ENCODE data around the gene ZNF532. TPM values are rescaled to one million over a fixed set of nuclear protein-coding genes. Genes with fewer than 3 reads are reported as not detected.
"Not testable (repeated sequence)": the region's sequence is repeated elsewhere in the genome, so short reads cannot be mapped to it uniquely, and the experiment has no call there.

ZNF532 gene
- total RNA-seq, 3 donors from 2014 or later = 4.3 to 6.1 (median 5.6) TPM

DNA sequence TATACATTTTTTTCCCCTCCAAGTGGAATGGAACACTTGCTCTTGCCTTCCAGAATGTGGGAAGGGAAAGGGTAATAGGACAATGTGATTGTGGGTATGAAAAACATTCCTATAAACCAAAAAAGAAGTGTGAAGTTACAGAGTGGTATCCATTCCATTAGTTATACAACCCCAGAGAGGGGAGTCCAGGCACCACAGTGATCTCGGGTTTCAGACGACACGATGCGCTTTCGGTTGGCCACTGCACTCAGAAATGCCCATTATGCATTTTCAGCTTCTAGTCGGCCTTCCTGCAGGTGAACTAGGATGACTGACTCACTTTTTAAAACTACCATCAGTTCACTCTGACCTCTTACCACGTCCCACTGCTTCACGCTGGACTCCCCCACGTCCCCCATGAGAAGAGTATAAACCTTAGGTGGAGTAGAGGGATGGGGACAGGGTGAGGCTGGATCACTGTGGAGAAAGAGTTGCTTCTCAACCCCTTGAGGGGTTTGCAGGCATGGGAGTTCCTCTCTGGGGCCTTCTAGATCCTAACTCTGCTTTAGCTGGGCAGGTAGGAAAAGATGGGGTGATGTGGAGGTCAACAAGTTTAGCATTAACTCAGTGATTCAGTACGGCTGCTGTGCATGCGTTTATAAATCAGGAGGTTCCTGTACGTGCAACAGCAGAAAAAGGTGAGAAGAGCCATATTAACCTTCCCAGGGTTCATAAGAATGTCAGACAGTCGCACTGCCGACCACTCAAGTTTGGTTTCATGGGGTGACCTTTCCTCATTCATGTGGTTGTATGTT, 50.5 kb downstream of the ZNF532 start:
- H3K9me3 Mint-ChIP-seq = no peaks in the 10 kb centered on the region
- H3K4me1 Mint-ChIP-seq (ENCODE audit: low read depth) = peaks cover 7% of the 10 kb centered on the region
- peaks cover 16% of the 10 kb centered on the region for H3K27me3 Mint-ChIP-seq (ENCODE audit: low read depth)
- ATAC-seq (no peak), DNase-seq (no peak)
- no peak overlapping the region for H3K4me3 Mint-ChIP-seq
- H3K36me3 Mint-ChIP-seq (ENCODE audit: insufficient read depth) = no peaks in the 10 kb centered on the region

- DNase-seq = no peak
- H3K4me3 Mint-ChIP-seq = no peak overlapping the region
- H3K4me1 Mint-ChIP-seq (ENCODE audit: low read depth) = peaks cover 7% of the 10 kb centered on the region
- peaks cover 16% of the 10 kb centered on the region for H3K27me3 Mint-ChIP-seq (ENCODE audit: low read depth)
- no peaks in the 10 kb centered on the region for H3K36me3 Mint-ChIP-seq (ENCODE audit: insufficient read depth)
- ATAC-seq = no peak
- no peaks in the 10 kb centered on the region for H3K9me3 Mint-ChIP-seq
Measured at GRCh38 chr18:58915995-58916394, 51.3 kb downstream of the ZNF532 start.

DNA sequence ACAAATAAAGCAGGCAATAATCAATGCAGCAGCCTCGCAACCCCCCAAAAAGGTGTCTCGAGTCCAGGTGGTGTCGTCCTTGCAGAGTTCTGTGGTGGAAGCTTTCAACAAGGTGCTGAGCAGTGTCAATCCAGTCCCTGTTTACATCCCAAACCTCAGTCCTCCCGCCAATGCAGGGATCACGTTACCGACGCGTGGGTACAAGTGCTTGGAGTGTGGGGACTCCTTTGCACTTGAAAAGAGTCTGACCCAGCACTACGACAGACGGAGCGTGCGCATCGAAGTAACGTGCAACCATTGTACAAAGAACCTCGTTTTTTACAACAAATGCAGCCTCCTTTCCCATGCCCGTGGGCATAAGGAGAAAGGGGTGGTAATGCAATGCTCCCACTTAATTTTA, 55.3 kb downstream of the ZNF532 start:
- DNase-seq; H3K4me3 Mint-ChIP-seq; H3K36me3 Mint-ChIP-seq (ENCODE audit: insufficient read depth); ATAC-seq; H3K9me3 Mint-ChIP-seq; H3K27me3 Mint-ChIP-seq (ENCODE audit: low read depth); H3K4me1 Mint-ChIP-seq (ENCODE audit: low read depth): not testable (repeated sequence)

- Mint-ChIP-seq H3K9me3 (peaks cover 6% of the 10 kb centered on the region), H3K4me3 (no peak overlapping the region), H3K4me1 (ENCODE audit: low read depth) (no peaks in the 10 kb centered on the region), H3K27me3 (ENCODE audit: low read depth) (peaks cover 4% of the 10 kb centered on the region), H3K36me3 (ENCODE audit: insufficient read depth) (peaks cover 4% of the 10 kb centered on the region)
- DNase-seq (no peak), ATAC-seq (no peak)
Measured at GRCh38 chr18:58922995-58923394, 58.3 kb downstream of the ZNF532 start.

DNA sequence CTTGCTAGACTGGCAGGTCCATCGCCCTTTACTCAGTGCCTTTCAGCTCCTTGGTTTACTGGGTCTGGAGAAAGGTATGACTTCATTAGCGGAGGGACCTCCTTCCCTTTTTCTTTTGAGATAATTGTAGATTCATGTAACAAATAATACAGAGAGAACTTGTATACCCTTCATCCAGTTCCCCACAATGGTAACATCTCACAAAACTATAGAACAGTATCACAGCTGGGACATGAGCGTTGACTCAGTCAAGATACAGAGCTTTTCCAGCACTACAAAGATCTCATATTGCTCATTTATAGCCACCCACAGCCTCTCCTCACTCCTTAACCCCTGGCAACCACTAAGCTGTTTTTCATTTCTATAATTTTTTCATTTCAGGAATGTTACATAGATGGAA, 59.8 kb downstream of the ZNF532 start:
- Mint-ChIP-seq H3K27me3 (ENCODE audit: low read depth) (peaks cover 10% of the 10 kb centered on the region), H3K36me3 (ENCODE audit: insufficient read depth) (peaks cover 4% of the 10 kb centered on the region), H3K4me3 (no peak overlapping the region), H3K9me3 (peaks cover 6% of the 10 kb centered on the region), H3K4me1 (ENCODE audit: low read depth) (no peaks in the 10 kb centered on the region)
- ATAC-seq = no peak
- DNase-seq = no peak

GRCh38 chr18:58927659-58928058, 63.0 kb downstream of the ZNF532 start:
- no peaks in the 10 kb centered on the region for H3K4me1 Mint-ChIP-seq (ENCODE audit: low read depth)
- ATAC-seq (no peak), DNase-seq (no peak)
- peaks cover 4% of the 10 kb centered on the region for H3K36me3 Mint-ChIP-seq (ENCODE audit: insufficient read depth)
- H3K27me3 Mint-ChIP-seq (ENCODE audit: low read depth) = peaks cover 14% of the 10 kb centered on the region
- H3K9me3 Mint-ChIP-seq = peaks cover 6% of the 10 kb centered on the region
- no peak overlapping the region for H3K4me3 Mint-ChIP-seq

GRCh38 chr18:58928386-58928785, 63.7 kb downstream of the ZNF532 start:
- ATAC-seq (no peak), DNase-seq (no peak)
- H3K36me3 Mint-ChIP-seq (ENCODE audit: insufficient read depth) = peaks cover 4% of the 10 kb centered on the region
- H3K4me3 Mint-ChIP-seq = no peak overlapping the region
- peaks cover 17% of the 10 kb centered on the region for H3K27me3 Mint-ChIP-seq (ENCODE audit: low read depth)
- peaks cover 6% of the 10 kb centered on the region for H3K9me3 Mint-ChIP-seq
- H3K4me1 Mint-ChIP-seq (ENCODE audit: low read depth) = no peaks in the 10 kb centered on the region

- H3K9me3 Mint-ChIP-seq = peaks cover 6% of the 10 kb centered on the region
- H3K27me3 Mint-ChIP-seq (ENCODE audit: low read depth) = peaks cover 17% of the 10 kb centered on the region
- no peaks in the 10 kb centered on the region for H3K4me1 Mint-ChIP-seq (ENCODE audit: low read depth)
- H3K4me3 Mint-ChIP-seq = no peak overlapping the region
- no peak for ATAC-seq
- peaks cover 4% of the 10 kb centered on the region for H3K36me3 Mint-ChIP-seq (ENCODE audit: insufficient read depth)
- DNase-seq = no peak
Measured at GRCh38 chr18:58929206-58929605, 64.5 kb downstream of the ZNF532 start.

GRCh38 chr18:58934356-58934755, 69.7 kb downstream of the ZNF532 start:
- H3K9me3 Mint-ChIP-seq = no peaks in the 10 kb centered on the region
- no peak overlapping the region for H3K4me3 Mint-ChIP-seq
- DNase-seq (no peak), ATAC-seq (no peak)
- peaks cover 20% of the 10 kb centered on the region for H3K27me3 Mint-ChIP-seq (ENCODE audit: low read depth)
- no peaks in the 10 kb centered on the region for H3K36me3 Mint-ChIP-seq (ENCODE audit: insufficient read depth)
- H3K4me1 Mint-ChIP-seq (ENCODE audit: low read depth) = no peaks in the 10 kb centered on the region

- ATAC-seq (no peak), DNase-seq (no peak)
- Mint-ChIP-seq H3K9me3 (no peaks in the 10 kb centered on the region), H3K4me1 (ENCODE audit: low read depth) (no peaks in the 10 kb centered on the region), H3K4me3 (no peak overlapping the region), H3K27me3 (ENCODE audit: low read depth) (peaks cover 17% of the 10 kb centered on the region), H3K36me3 (ENCODE audit: insufficient read depth) (no peaks in the 10 kb centered on the region)
Measured at GRCh38 chr18:58934933-58935577, 70.4 kb downstream of the ZNF532 start.

GRCh38 chr18:58937071-58937886, 72.6 kb downstream of the ZNF532 start:
- Mint-ChIP-seq H3K27me3 (ENCODE audit: low read depth) (peaks cover 21% of the 10 kb centered on the region), H3K36me3 (ENCODE audit: insufficient read depth) (no peaks in the 10 kb centered on the region), H3K9me3 (no peaks in the 10 kb centered on the region), H3K4me3 (no peak overlapping the region), H3K4me1 (ENCODE audit: low read depth) (no peaks in the 10 kb centered on the region)
- DNase-seq (no peak), ATAC-seq (no peak)

DNA sequence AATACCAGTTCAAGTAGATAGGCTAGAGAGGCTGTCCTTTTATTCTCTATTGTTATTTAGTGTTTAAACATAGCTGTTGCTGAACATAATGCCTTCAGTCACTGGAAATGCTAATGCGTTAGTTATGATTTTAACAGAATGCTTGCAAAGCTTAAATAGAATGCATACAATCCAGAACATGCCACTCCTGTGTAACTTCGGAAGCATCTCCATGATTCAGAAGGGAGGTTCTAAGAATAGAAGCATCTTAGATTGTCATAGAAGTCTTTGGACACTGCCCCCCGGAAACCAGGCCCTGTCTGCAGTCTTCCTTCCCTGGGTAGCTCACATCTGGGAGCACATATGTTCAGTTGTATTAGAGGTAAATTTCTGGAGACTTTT, 73.2 kb downstream of the ZNF532 start:
- Mint-ChIP-seq H3K27me3 (ENCODE audit: low read depth) (peaks cover 23% of the 10 kb centered on the region), H3K4me1 (ENCODE audit: low read depth) (no peaks in the 10 kb centered on the region)
- ATAC-seq = no peak

GRCh38 chr18:58941426-58942099, 76.9 kb downstream of the ZNF532 start:
- no peak for ATAC-seq
- no peaks in the 10 kb centered on the region for H3K36me3 Mint-ChIP-seq (ENCODE audit: insufficient read depth)

More for the DNA sequence above, 73.2 kb downstream of the ZNF532 start:
- DNase-seq = no peak
- H3K4me3 Mint-ChIP-seq = no peak overlapping the region
- no peaks in the 10 kb centered on the region for H3K36me3 Mint-ChIP-seq (ENCODE audit: insufficient read depth)
- H3K9me3 Mint-ChIP-seq = no peaks in the 10 kb centered on the region

GRCh38 chr18:58943896-58944295, 79.2 kb downstream of the ZNF532 start:
- Mint-ChIP-seq H3K9me3 (no peaks in the 10 kb centered on the region), H3K27me3 (ENCODE audit: low read depth) (peaks cover 21% of the 10 kb centered on the region), H3K4me3 (no peak overlapping the region), H3K36me3 (ENCODE audit: insufficient read depth) (no peaks in the 10 kb centered on the region), H3K4me1 (ENCODE audit: low read depth) (no peaks in the 10 kb centered on the region)
- ATAC-seq (no peak), DNase-seq (no peak)

More at GRCh38 chr18:58941426-58942099, 76.9 kb downstream of the ZNF532 start:
- no peak for DNase-seq
- Mint-ChIP-seq H3K27me3 (ENCODE audit: low read depth) (peaks cover 27% of the 10 kb centered on the region), H3K4me3 (no peak overlapping the region), H3K4me1 (ENCODE audit: low read depth) (no peaks in the 10 kb centered on the region), H3K9me3 (no peaks in the 10 kb centered on the region)

Measured in activated T-cell treated with anti-CD3 and anti-CD28 coated beads, Interleukin-2, amount 50 U/mL, for 4 hours (primary cell).